Measurements from ENCODE around the gene CECR2.

DNA sequence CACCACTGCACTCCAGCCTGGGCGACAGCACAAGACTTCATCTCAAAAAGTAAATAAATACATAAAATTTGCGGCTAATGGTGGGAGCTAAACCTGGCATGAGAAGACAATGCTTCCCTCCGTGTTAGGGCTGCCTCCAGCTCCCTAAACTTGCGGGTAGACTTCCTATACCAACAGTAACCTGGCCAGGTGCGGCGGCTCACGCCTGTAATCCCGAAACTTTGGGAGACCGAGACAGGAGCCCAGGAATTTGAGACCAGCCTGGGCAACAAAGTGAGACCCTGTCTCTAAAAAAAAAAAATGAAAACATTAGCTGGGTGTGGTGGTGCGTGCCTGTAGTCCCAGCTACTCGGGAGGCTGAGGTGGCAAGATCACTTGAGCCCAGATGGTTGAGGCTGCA lies 219.3 kb downstream of the CECR2 start:
- TF ChIP-seq, protein P1, sequence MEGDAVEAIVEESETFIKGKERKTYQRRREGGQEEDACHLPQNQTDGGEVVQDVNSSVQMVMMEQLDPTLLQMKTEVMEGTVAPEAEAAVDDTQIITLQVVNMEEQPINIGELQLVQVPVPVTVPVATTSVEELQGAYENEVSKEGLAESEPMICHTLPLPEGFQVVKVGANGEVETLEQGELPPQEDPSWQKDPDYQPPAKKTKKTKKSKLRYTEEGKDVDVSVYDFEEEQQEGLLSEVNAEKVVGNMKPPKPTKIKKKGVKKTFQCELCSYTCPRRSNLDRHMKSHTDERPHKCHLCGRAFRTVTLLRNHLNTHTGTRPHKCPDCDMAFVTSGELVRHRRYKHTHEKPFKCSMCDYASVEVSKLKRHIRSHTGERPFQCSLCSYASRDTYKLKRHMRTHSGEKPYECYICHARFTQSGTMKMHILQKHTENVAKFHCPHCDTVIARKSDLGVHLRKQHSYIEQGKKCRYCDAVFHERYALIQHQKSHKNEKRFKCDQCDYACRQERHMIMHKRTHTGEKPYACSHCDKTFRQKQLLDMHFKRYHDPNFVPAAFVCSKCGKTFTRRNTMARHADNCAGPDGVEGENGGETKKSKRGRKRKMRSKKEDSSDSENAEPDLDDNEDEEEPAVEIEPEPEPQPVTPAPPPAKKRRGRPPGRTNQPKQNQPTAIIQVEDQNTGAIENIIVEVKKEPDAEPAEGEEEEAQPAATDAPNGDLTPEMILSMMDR (IDR thresholded peaks at IDR 0.05; ENCODE audit: low read depth, low read length, poor library complexity, severe bottlenecking) = no peak
- TF ChIP-seq EZH2phosphoT487 (IDR thresholded peaks at IDR 0.05; ENCODE audit: borderline replicate concordance, low read length) = no peak

All from DOHH2 (cell line).